GM23248 (cell line): ENCODE measurements around the gene MYRF. TPM values are rescaled to one million over a fixed set of nuclear protein-coding genes. Genes with fewer than 3 reads are reported as not detected.

Experiments
- DNase-seq: peaks from one replicate; pipeline ENCODE4 v3.0.0-alpha.2; 2015
- H2AFZ ChIP-seq: fragments of 200-600 bp; sonication (generic); 2 replicates; pipeline ENCODE4 v1.6.1; 2016; ENCODE audit warnings: antibody characterized with exemption
- H3F3A ChIP-seq: fragments of 200-600 bp; sonication (generic); 2 replicates; pipeline ENCODE4 v1.6.1; 2016; ENCODE audit warnings: mild to moderate bottlenecking, antibody characterized with exemption, mixed run types; ENCODE audit not compliant: insufficient read depth
- H3K27ac ChIP-seq: fragments of 200-600 bp; sonication (generic); 2 replicates; pipeline ENCODE4 v1.5.1; 2016; ENCODE audit warnings: mild to moderate bottlenecking
- H3K27me3 ChIP-seq: fragments of 200-600 bp; sonication (generic); replicated peaks from 2 replicates; pipeline ENCODE4 v1.6.1; 2016; ENCODE audit warnings: mild to moderate bottlenecking; ENCODE audit not compliant: insufficient read depth
- H3K36me3 ChIP-seq: fragments of 200-600 bp; sonication (generic); 2 replicates; pipeline ENCODE4 v1.6.1; 2016; ENCODE audit warnings: low read depth, mild to moderate bottlenecking
- H3K4me1 ChIP-seq: fragments of 200-600 bp; sonication (generic); 2 replicates; pipeline ENCODE4 v1.6.1; 2016; ENCODE audit warnings: mild to moderate bottlenecking; ENCODE audit not compliant: insufficient read depth
- H3K4me2 ChIP-seq: fragments of 200-600 bp; sonication (generic); one replicate; pipeline ENCODE4 v1.6.1; 2016; ENCODE audit warnings: mild to moderate bottlenecking; ENCODE audit not compliant: unreplicated experiment
- H3K4me3 ChIP-seq: fragments of 200-600 bp; sonication (generic); 2 replicates; pipeline ENCODE4 v1.5.1; 2016; ENCODE audit warnings: mild to moderate bottlenecking
- H3K79me2 ChIP-seq: fragments of 200-600 bp; sonication (generic); 2 replicates; pipeline ENCODE4 v1.6.1; 2016; ENCODE audit warnings: mild to moderate bottlenecking; ENCODE audit not compliant: insufficient read depth
- H3K9ac ChIP-seq: fragments of 200-600 bp; sonication (generic); 2 replicates; pipeline ENCODE4 v1.6.1; 2016; ENCODE audit warnings: mild to moderate bottlenecking
- H3K9me2 ChIP-seq: fragments of 200-600 bp; sonication (generic); 2 replicates; pipeline ENCODE4 v1.6.1; 2016; ENCODE audit warnings: mixed run types, mild to moderate bottlenecking, moderate library complexity; ENCODE audit not compliant: insufficient read depth
- H3K9me3 ChIP-seq: fragments of 200-600 bp; sonication (generic); one replicate; pipeline ENCODE4 v1.6.1; 2017; ENCODE audit warnings: low read depth
- H4K20me1 ChIP-seq: fragments of 200-600 bp; sonication (generic); 2 replicates; pipeline ENCODE4 v1.6.0; 2016; ENCODE audit not compliant: insufficient read depth
- EZH2 ChIP-seq: fragments of 200-600 bp; sonication (generic); IDR thresholded peaks from 2 replicates; pipeline ENCODE4 v1.6.1; 2018; ENCODE audit warnings: antibody characterized with exemption, mild to moderate bottlenecking; ENCODE audit not compliant: insufficient read depth, poor library complexity, severe bottlenecking
- EZH2phosphoT487 ChIP-seq: fragments of 200-600 bp; sonication (generic); IDR thresholded peaks from 2 replicates; pipeline ENCODE4 v1.6.1; 2018; ENCODE audit warnings: antibody characterized with exemption, moderate library complexity, mild to moderate bottlenecking, low read depth; ENCODE audit not compliant: insufficient read depth
- WGBS, 2 experiments: methylation state at CpG; one replicate each; pipeline ENCODE4 v1.1.6; 2015 to 2017; ENCODE audit warnings: low lambda C conversion rate in 2 of 2, low coverage in 1 of 2; ENCODE audit errors: missing lambda C conversion rate in 2 of 2; 5-methylcytosine and 5-hydroxymethylcytosine counted together
- in situ Hi-C: fragments of 300-500 bp; cut with MboI; formaldehyde crosslinking; loops from 2 replicates; pipeline ENCODE4 v1.15.0; 2020
- polyA plus RNA-seq: library from polyadenylated mRNA; unstranded; fragments of >200 nt; fragmentation: Nextera tagmentation; extraction: Ambion mirVana; gene quantifications from 2 replicates; pipeline ENCODE4 v1.2.1, GENCODE V29; 2016
- total RNA-seq: library from RNA; depleted of rRNA; stranded (reverse); fragments of >200 nt; shearing (Covaris generic); gene quantifications from 2 replicates; pipeline ENCODE4 v1.2.3, GENCODE V29; 2014

Gene MYRF
- total and polyA plus RNA-seq, 2 experiments from 2014 or later, result 0.05 TPM; not detected in 1

GRCh38 chr11:61773356-61773755 lies 20.9 kb downstream of the MYRF start:
- no peak overlapping the region for H2AFZ ChIP-seq
- H3K79me2 ChIP-seq, result no peaks in the 10 kb centered on the region
- no peaks in the 10 kb centered on the region for H3K9me2 ChIP-seq
- WGBS, 2 experiments, result 45 to 53% methylated on average over 7 to 10 of the region's 10 CpGs
- H3K9ac ChIP-seq, result no peak overlapping the region
- H4K20me1 ChIP-seq, result no peaks in the 10 kb centered on the region
- DNase-seq, result no peak
- H3K27me3 ChIP-seq, result no peaks in the 10 kb centered on the region
- in situ Hi-C loops, result no loop called here
- no peak overlapping the region for H3K4me2 ChIP-seq
- no peak overlapping the region for H3K27ac ChIP-seq
- no peaks in the 10 kb centered on the region for H3K4me1 ChIP-seq
- no peak overlapping the region for H3K4me3 ChIP-seq
- H3F3A ChIP-seq, result no peaks in the 10 kb centered on the region
- H3K36me3 ChIP-seq, result no peaks in the 10 kb centered on the region
- H3K9me3 ChIP-seq, result no peaks in the 10 kb centered on the region
- TF ChIP-seq EZH2phosphoT487 (no peak), EZH2 (no peak)

- no peaks in the 10 kb centered on the region for H3K36me3 ChIP-seq
- no peaks in the 10 kb centered on the region for H4K20me1 ChIP-seq
- 71 to 74% methylated on average over 18 of the region's 18 CpGs for WGBS, 2 experiments
- H3F3A ChIP-seq, result no peaks in the 10 kb centered on the region
- H3K9me3 ChIP-seq, result no peaks in the 10 kb centered on the region
- no peak overlapping the region for H3K4me3 ChIP-seq
- no peaks in the 10 kb centered on the region for H3K79me2 ChIP-seq
- H3K4me1 ChIP-seq, result no peaks in the 10 kb centered on the region
- H3K9me2 ChIP-seq, result no peaks in the 10 kb centered on the region
- TF ChIP-seq EZH2phosphoT487, result no peak
- no peak for TF ChIP-seq EZH2
- no peak overlapping the region for H3K27ac ChIP-seq
- DNase-seq, result no peak
- H3K27me3 ChIP-seq, result no peaks in the 10 kb centered on the region
- H3K9ac ChIP-seq, result no peak overlapping the region
- H3K4me2 ChIP-seq, result no peak overlapping the region
- H2AFZ ChIP-seq, result no peak overlapping the region
- in situ Hi-C loops, result no loop called here
These were observed 21.4 kb downstream of the MYRF start for GRCh38 chr11:61773809-61774208.

GRCh38 chr11:61774411-61774810 lies 22.0 kb downstream of the MYRF start:
- H3K27me3 ChIP-seq, result no peaks in the 10 kb centered on the region
- H3F3A ChIP-seq, result no peaks in the 10 kb centered on the region
- in situ Hi-C loops, result no loop called here
- H3K9ac ChIP-seq, result no peak overlapping the region
- no peak overlapping the region for H2AFZ ChIP-seq
- no peaks in the 10 kb centered on the region for H3K9me3 ChIP-seq
- no peaks in the 10 kb centered on the region for H3K79me2 ChIP-seq
- no peak for DNase-seq
- H4K20me1 ChIP-seq, result no peaks in the 10 kb centered on the region
- TF ChIP-seq EZH2 (no peak), EZH2phosphoT487 (no peak)
- no peaks in the 10 kb centered on the region for H3K4me1 ChIP-seq
- no peak overlapping the region for H3K27ac ChIP-seq
- no peak overlapping the region for H3K4me2 ChIP-seq
- no peaks in the 10 kb centered on the region for H3K36me3 ChIP-seq
- 79 to 81% methylated on average over 6 to 12 of the region's 12 CpGs for WGBS, 2 experiments
- no peaks in the 10 kb centered on the region for H3K9me2 ChIP-seq
- no peak overlapping the region for H3K4me3 ChIP-seq

GRCh38 chr11:61775106-61775505 lies 22.7 kb downstream of the MYRF start:
- in situ Hi-C loops, result no loop called here
- 83 to 84% methylated on average over 3 to 6 of the region's 6 CpGs for WGBS, 2 experiments
- Histone ChIP-seq H2AFZ (no peak overlapping the region), H3K36me3 (no peaks in the 10 kb centered on the region), H3K9me3 (no peaks in the 10 kb centered on the region), H3K27ac (no peak overlapping the region), H3K9ac (no peak overlapping the region), H3K4me2 (no peak overlapping the region), H4K20me1 (no peaks in the 10 kb centered on the region), H3K4me3 (no peak overlapping the region), H3K9me2 (no peaks in the 10 kb centered on the region), H3F3A (no peaks in the 10 kb centered on the region), H3K4me1 (no peaks in the 10 kb centered on the region), H3K27me3 (no peaks in the 10 kb centered on the region), H3K79me2 (no peaks in the 10 kb centered on the region)
- no peak for DNase-seq
- TF ChIP-seq EZH2phosphoT487 (no peak), EZH2 (no peak)
